OCI-LY1 (cell line): ENCODE measurements around the gene GSE1.

Source experiments
- H2AFZ ChIP-seq: fragments of 200-600 bp; sonication (generic), shearing (Covaris generic); 2 replicates; pipeline ENCODE4 v1.6.0; 2014; ENCODE audit warnings: antibody characterized with exemption, mild to moderate bottlenecking, low read length
- H3F3A ChIP-seq: fragments of 200-600 bp; sonication (generic), shearing (Covaris generic); 2 replicates; pipeline ENCODE4 v1.6.0; 2014; ENCODE audit warnings: mild to moderate bottlenecking, antibody characterized with exemption, low read length, moderate library complexity; ENCODE audit not compliant: insufficient read depth
- H3K27ac ChIP-seq: fragments of 200-600 bp; sonication (generic); 2 replicates; pipeline ENCODE4 v1.5.1; 2014; ENCODE audit warnings: low read length, mixed run types, mild to moderate bottlenecking, low read depth; ENCODE audit not compliant: poor library complexity, severe bottlenecking
- H3K27me3 ChIP-seq: fragments of 200-600 bp; sonication (generic); 2 replicates; pipeline ENCODE4 v1.6.0; 2014; ENCODE audit warnings: antibody characterized with exemption, mild to moderate bottlenecking, low read length, moderate library complexity; ENCODE audit not compliant: insufficient read depth
- H3K36me3 ChIP-seq: fragments of 200-600 bp; sonication (generic); 2 replicates; pipeline ENCODE4 v1.6.1; 2014; ENCODE audit warnings: mild to moderate bottlenecking, antibody characterized with exemption, low read length, moderate library complexity, mixed read lengths; ENCODE audit not compliant: insufficient read depth
- H3K4me1 ChIP-seq: fragments of 200-600 bp; sonication (generic); 2 replicates; pipeline ENCODE4 v1.5.1; 2014; ENCODE audit warnings: mild to moderate bottlenecking, low read length, moderate library complexity; ENCODE audit not compliant: insufficient read depth, severe bottlenecking
- H3K4me2 ChIP-seq: fragments of 200-600 bp; sonication (generic), shearing (Covaris generic); 2 replicates; pipeline ENCODE4 v1.6.1; 2014; ENCODE audit warnings: low read length
- H3K4me3 ChIP-seq: fragments of 200-600 bp; sonication (generic); 2 replicates; pipeline ENCODE4 v1.5.1; 2014; ENCODE audit warnings: low read length, low read depth, mild to moderate bottlenecking, mixed read lengths; ENCODE audit not compliant: poor library complexity, severe bottlenecking
- H3K79me2 ChIP-seq: fragments of 200-600 bp; shearing (Covaris generic); 2 replicates; pipeline ENCODE4 v1.6.1; 2016; ENCODE audit warnings: mixed run types, low read length, mixed read lengths; ENCODE audit not compliant: insufficient read depth
- H3K9ac ChIP-seq: fragments of 200-600 bp; sonication (generic), shearing (Covaris generic); 2 replicates; pipeline ENCODE4 v1.6.1; 2014; ENCODE audit warnings: mild to moderate bottlenecking, low read length, mixed read lengths
- H3K9me2 ChIP-seq: fragments of 200-600 bp; sonication (generic), shearing (Covaris generic); 2 replicates; pipeline ENCODE4 v1.6.1; 2014; ENCODE audit warnings: low read depth, mild to moderate bottlenecking, low read length, mixed read lengths
- H3K9me3 ChIP-seq: fragments of 200-600 bp; shearing (Covaris generic); 2 replicates; pipeline ENCODE4 v1.6.1; 2014; ENCODE audit warnings: low read length, mixed read lengths
- H4K20me1 ChIP-seq: fragments of 200-600 bp; sonication (generic), shearing (Covaris generic); 2 replicates; pipeline ENCODE4 v1.6.0; 2016; ENCODE audit warnings: mild to moderate bottlenecking, low read length; ENCODE audit not compliant: insufficient read depth
- EZH2 ChIP-seq: fragments of 200-600 bp; sonication (generic), shearing (Covaris generic); IDR thresholded peaks from 2 replicates; pipeline ENCODE4 v1.8.0; 2017; ENCODE audit warnings: borderline replicate concordance, mixed run types, mild to moderate bottlenecking, antibody characterized with exemption, low read length, moderate library complexity, mixed read lengths
- TF ChIP-seq, protein P1 (sequence below): fragments of 200-600 bp; sonication (generic), shearing (Covaris generic); IDR thresholded peaks from 2 replicates; pipeline ENCODE4 v1.5.1; 2017; ENCODE audit warnings: mild to moderate bottlenecking, antibody characterized with exemption, low read length, moderate library complexity, mixed read lengths

GSE1 gene

DNA sequence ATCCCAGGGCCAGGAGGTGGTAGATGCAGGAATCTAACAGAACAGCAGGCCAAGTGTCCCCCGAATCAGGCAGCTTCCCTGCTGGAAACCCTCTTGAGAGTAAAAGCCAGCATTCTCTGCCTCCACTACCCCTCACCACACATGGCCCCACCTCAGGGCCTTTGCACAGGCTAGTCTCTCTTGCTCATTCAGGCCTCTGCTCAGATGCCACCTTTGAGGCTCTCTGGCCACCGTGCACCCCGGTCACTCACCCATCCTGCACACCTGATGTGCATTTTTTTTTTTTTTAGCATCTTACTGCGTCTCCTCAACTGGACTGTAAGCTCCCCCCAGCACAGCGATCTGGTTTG lies 34.5 kb upstream of the GSE1 start:
- Histone ChIP-seq H3K4me3 (no peak overlapping the region), H3K9ac (no peak overlapping the region), H3K4me1 (peaks cover 26% of the 10 kb centered on the region), H2AFZ (no peak overlapping the region), H3K79me2 (peaks cover 6% of the 10 kb centered on the region), H3K27ac (no peak overlapping the region), H3K9me2 (no peaks in the 10 kb centered on the region), H4K20me1 (peaks cover 3% of the 10 kb centered on the region; the same call in 1 of the 2 replicates), H3F3A (no peaks in the 10 kb centered on the region), H3K36me3 (peaks cover 19% of the 10 kb centered on the region; the same call in 1 of the 2 replicates), H3K9me3 (no peaks in the 10 kb centered on the region), H3K27me3 (peaks cover 7% of the 10 kb centered on the region; the same call in 1 of the 2 replicates), H3K4me2 (no peak overlapping the region)
- TF ChIP-seq, protein P1, sequence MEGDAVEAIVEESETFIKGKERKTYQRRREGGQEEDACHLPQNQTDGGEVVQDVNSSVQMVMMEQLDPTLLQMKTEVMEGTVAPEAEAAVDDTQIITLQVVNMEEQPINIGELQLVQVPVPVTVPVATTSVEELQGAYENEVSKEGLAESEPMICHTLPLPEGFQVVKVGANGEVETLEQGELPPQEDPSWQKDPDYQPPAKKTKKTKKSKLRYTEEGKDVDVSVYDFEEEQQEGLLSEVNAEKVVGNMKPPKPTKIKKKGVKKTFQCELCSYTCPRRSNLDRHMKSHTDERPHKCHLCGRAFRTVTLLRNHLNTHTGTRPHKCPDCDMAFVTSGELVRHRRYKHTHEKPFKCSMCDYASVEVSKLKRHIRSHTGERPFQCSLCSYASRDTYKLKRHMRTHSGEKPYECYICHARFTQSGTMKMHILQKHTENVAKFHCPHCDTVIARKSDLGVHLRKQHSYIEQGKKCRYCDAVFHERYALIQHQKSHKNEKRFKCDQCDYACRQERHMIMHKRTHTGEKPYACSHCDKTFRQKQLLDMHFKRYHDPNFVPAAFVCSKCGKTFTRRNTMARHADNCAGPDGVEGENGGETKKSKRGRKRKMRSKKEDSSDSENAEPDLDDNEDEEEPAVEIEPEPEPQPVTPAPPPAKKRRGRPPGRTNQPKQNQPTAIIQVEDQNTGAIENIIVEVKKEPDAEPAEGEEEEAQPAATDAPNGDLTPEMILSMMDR = no peak
- no peak for TF ChIP-seq EZH2

DNA sequence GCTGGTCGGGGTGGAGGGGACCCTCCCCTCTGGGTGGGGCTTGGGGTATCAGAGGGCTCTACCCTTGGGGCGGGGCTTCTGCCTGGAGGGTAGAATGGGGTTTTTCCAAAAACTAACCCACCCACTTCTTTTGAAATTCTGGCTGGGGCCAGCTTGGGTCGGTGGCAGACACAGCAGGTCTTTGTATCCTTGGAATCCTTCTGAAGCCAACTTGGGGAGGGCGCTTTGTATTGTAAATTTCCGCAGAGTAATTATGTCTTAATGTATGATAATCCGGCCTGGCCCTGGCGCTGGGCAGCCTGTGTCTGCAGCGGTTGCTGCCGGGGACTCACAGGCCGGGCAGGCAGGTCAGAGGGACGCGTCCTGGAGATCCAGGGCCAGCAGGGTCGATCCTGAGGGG lies 33.9 kb upstream of the GSE1 start:
- no peak overlapping the region for H3K9ac ChIP-seq
- H3K9me2 ChIP-seq = no peaks in the 10 kb centered on the region
- no peak overlapping the region for H2AFZ ChIP-seq
- no peaks in the 10 kb centered on the region for H3F3A ChIP-seq
- peaks cover 3% of the 10 kb centered on the region; the same call in 1 of the 2 replicates for H4K20me1 ChIP-seq
- no peak overlapping the region for H3K4me3 ChIP-seq
- peaks cover 6% of the 10 kb centered on the region for H3K79me2 ChIP-seq
- H3K4me1 ChIP-seq = peaks cover 26% of the 10 kb centered on the region
- H3K27me3 ChIP-seq = peaks cover 7% of the 10 kb centered on the region; the same call in 1 of the 2 replicates
- TF ChIP-seq, protein P1 = no peak
- TF ChIP-seq EZH2 = no peak
- H3K9me3 ChIP-seq = no peaks in the 10 kb centered on the region
- no peak overlapping the region for H3K27ac ChIP-seq
- H3K4me2 ChIP-seq = no peak overlapping the region
- peaks cover 17% of the 10 kb centered on the region; the same call in 1 of the 2 replicates for H3K36me3 ChIP-seq

DNA sequence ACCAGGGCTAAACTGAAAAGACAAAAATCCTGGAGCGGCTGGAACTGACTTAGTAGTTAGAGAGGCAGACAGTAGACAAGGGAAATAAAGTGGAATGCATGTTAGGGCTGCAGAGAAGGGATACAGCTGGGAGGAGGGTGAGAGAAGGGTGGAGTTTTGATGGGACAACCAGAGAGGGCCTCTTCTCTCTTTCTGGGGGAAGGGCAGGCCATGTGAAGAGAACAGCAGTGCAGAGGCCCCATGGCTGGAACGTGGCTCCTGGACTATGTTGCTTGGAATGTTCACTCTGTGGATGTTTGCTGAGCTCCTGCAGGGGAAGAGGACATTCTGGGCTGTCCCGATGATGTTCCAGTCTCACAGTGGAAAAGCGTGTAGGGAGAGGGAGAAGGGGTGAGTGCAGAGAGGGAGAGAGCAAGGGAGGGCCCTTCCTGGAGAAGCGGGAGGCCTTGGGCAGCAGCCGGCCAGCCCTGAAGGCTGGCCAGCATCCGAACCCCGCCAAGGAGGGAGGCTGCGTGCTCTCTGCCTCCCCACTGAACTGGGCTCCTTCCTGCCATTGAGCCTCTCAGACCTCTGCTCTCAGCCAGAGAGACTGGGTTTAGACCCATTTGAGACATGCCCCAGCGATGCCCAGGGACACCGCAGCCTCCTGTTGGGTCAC lies 33.1 kb upstream of the GSE1 start:
- Histone ChIP-seq H4K20me1 (peaks cover 3% of the 10 kb centered on the region; the same call in 1 of the 2 replicates), H3K79me2 (peaks cover 6% of the 10 kb centered on the region), H3K4me3 (no peak overlapping the region), H3K4me2 (no peak overlapping the region), H2AFZ (no peak overlapping the region), H3K9ac (no peak overlapping the region), H3K36me3 (peaks cover 14% of the 10 kb centered on the region; the same call in 1 of the 2 replicates), H3K9me2 (no peaks in the 10 kb centered on the region), H3K9me3 (no peaks in the 10 kb centered on the region), H3F3A (no peaks in the 10 kb centered on the region), H3K4me1 (peaks cover 26% of the 10 kb centered on the region), H3K27me3 (peaks cover 7% of the 10 kb centered on the region; the same call in 1 of the 2 replicates), H3K27ac (no peak overlapping the region)
- TF ChIP-seq, protein P1 = no peak
- TF ChIP-seq EZH2 = no peak
